ENCODE results near the gene KRT36. TPM values are rescaled to one million over a fixed set of nuclear protein-coding genes. Genes with fewer than 3 reads are reported as not detected.

KRT36 gene
- total RNA-seq, 1 experiment from 2014 or later, result not detected

DNA sequence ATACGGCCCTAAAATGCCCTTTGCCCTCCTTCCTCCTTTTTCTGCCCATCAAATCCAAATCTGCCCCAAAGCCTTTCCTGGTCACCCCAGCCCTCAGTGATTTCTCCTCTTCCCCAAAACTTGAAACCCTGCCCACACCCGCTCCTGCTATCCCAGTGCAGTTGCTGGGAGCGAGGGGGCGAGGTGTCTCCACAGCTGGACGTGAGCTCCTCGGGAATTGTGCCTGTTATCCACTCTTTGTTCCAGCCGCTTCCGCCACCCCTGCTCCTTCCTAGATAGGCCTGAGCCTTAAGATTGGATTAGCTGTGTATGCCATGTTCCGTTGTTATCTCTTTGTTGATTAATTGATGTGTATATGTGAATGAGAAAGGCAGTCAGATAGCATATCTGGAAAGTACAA is 6.2 kb downstream of the KRT36 start:
- POLR2A ChIA-PET, result no interaction called here
- BruUV-seq (replicated peaks), result no TSS peak
- CTCF ChIA-PET, result interaction anchor here (1.5 kb wide), 1 partner anchor 183 kb away, joined by 4 read pairs; no protein-coding TSS in a partner anchor
- Mint-ChIP-seq H3K27me3 (ENCODE audit: insufficient read depth, unreplicated experiment) (no peaks in the 10 kb centered on the region), H3K4me1 (ENCODE audit: low read depth, unreplicated experiment) (peaks cover 11% of the 10 kb centered on the region), H3K36me3 (ENCODE audit: insufficient read depth, unreplicated experiment) (no peaks in the 10 kb centered on the region), H3K4me3 (ENCODE audit: unreplicated experiment) (no peak overlapping the region), H3K27ac (ENCODE audit: unreplicated experiment) (no peak overlapping the region), H3K9me3 (ENCODE audit: unreplicated experiment) (no peaks in the 10 kb centered on the region)
- Histone ChIP-seq H3K9me3 (no peaks in the 10 kb centered on the region), H3K27me3 (replicated peaks; ENCODE audit: control insufficient read depth, insufficient read depth, low read length) (no peaks in the 10 kb centered on the region), H3K4me3 (ENCODE audit: low read depth, low read length) (no peak overlapping the region), H3K36me3 (ENCODE audit: control insufficient read depth, insufficient read depth, low read length) (no peaks in the 10 kb centered on the region), H3K4me1 (peaks cover 16% of the 10 kb centered on the region)
- no peak for DNase-seq
- intact Hi-C loops (cut with micrococcal nuclease; ENCODE audit: unreplicated experiment), result loop anchor here (5.0 kb wide), 1 partner anchor 66 kb away; no protein-coding TSS in a partner anchor
- TF ChIP-seq, protein P1, sequence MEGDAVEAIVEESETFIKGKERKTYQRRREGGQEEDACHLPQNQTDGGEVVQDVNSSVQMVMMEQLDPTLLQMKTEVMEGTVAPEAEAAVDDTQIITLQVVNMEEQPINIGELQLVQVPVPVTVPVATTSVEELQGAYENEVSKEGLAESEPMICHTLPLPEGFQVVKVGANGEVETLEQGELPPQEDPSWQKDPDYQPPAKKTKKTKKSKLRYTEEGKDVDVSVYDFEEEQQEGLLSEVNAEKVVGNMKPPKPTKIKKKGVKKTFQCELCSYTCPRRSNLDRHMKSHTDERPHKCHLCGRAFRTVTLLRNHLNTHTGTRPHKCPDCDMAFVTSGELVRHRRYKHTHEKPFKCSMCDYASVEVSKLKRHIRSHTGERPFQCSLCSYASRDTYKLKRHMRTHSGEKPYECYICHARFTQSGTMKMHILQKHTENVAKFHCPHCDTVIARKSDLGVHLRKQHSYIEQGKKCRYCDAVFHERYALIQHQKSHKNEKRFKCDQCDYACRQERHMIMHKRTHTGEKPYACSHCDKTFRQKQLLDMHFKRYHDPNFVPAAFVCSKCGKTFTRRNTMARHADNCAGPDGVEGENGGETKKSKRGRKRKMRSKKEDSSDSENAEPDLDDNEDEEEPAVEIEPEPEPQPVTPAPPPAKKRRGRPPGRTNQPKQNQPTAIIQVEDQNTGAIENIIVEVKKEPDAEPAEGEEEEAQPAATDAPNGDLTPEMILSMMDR (IDR thresholded peaks at IDR 0.05; ENCODE audit: insufficient read depth in 1 of 2, low read depth in 1 of 2, low read length in 1 of 2, severe bottlenecking in 1 of 2, unreplicated experiment in 1 of 2), result no peak

DNA sequence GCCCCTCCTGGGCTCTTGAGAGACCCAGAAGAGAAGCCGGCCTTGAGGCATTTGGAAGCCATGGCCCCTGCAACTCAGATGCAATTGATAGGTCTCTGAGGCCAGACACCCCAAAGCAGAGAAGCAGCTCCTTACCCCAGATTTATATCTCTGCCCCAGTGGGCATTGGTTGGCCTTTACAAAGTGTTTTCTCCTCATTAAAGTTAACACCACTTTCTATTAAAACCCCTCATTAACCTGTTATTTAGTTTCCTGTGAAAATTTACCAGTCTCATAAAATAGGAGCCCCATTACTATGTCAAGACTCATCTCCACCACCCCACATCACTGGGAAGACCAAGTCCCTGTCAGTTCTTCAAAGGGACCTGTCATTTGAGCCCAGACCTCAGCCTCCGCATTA is 8.7 kb downstream of the KRT36 start, which contains the start of gene KRT35:
TSS of gene KRT35 (minus strand) at position 116 of the 400 bp plus-strand sequence. CDS start at position 62, 54 bp downstream.
- no peak within 1 kb of the TSS for H3K27ac Mint-ChIP-seq (ENCODE audit: unreplicated experiment)
- no peaks in the 10 kb centered on the region for H3K36me3 ChIP-seq (ENCODE audit: control insufficient read depth, insufficient read depth, low read length)
- H3K27me3 ChIP-seq (replicated peaks; ENCODE audit: control insufficient read depth, insufficient read depth, low read length), result no peaks in the 10 kb centered on the region
- H3K9me3 Mint-ChIP-seq (ENCODE audit: unreplicated experiment), result no peaks in the 10 kb centered on the region
- peaks cover 11% of the 10 kb centered on the region for H3K4me1 Mint-ChIP-seq (ENCODE audit: low read depth, unreplicated experiment)
- H3K36me3 Mint-ChIP-seq (ENCODE audit: insufficient read depth, unreplicated experiment), result no peaks in the 10 kb centered on the region
- intact Hi-C loops (cut with micrococcal nuclease; ENCODE audit: unreplicated experiment), result loop anchor here (5.0 kb wide), 1 partner anchor 64 kb away; no protein-coding TSS in a partner anchor
- BruUV-seq (replicated peaks), result no TSS peak
- TF ChIP-seq, protein P1 (IDR thresholded peaks at IDR 0.05; ENCODE audit: insufficient read depth in 1 of 2, low read depth in 1 of 2, low read length in 1 of 2, severe bottlenecking in 1 of 2, unreplicated experiment in 1 of 2), result no peak
- no peak within 1 kb of the TSS for H3K4me3 Mint-ChIP-seq (ENCODE audit: unreplicated experiment)
- POLR2A ChIA-PET, result no interaction called here
- H3K4me3 ChIP-seq (ENCODE audit: low read depth, low read length), result no peak within 1 kb of the TSS
- H3K27me3 Mint-ChIP-seq (ENCODE audit: insufficient read depth, unreplicated experiment), result no peaks in the 10 kb centered on the region
- CTCF ChIA-PET, result interaction anchor here (0.7 kb wide), 1 partner anchor 579 kb away, joined by 3 read pairs; no protein-coding TSS in a partner anchor
- no peaks in the 10 kb centered on the region for H3K9me3 ChIP-seq
- peaks cover 16% of the 10 kb centered on the region for H3K4me1 ChIP-seq
- DNase-seq, result no peak

DNA sequence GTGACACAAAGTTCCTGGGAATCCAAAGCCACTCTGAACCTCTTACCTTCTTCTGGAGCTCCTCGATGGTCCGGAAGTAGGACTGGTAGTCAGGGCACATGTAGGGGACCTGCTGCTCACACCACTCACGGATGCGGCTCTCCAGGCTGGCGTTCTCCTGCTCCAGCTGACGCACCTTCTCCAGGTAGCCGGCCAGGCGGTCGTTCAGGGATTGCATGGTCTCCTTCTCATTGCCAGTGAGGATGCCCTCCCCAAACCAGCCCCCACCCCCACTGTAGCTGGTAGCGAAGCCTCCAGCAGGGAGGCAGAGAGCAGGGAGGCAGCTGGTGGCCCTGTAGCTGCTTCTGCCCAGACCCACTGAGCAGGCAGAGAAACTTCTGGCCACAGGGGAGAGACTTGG is 9.1 kb downstream of the KRT36 start:
- intact Hi-C loops (cut with micrococcal nuclease; ENCODE audit: unreplicated experiment), result loop anchor here (5.0 kb wide), 1 partner anchor 63 kb away; no protein-coding TSS in a partner anchor
- no peak overlapping the region for H3K27ac Mint-ChIP-seq (ENCODE audit: unreplicated experiment)

More for the DNA sequence above, 9.1 kb downstream of the KRT36 start:
- DNase-seq, result no peak
- Mint-ChIP-seq H3K4me3 (ENCODE audit: unreplicated experiment) (no peak overlapping the region), H3K27me3 (ENCODE audit: insufficient read depth, unreplicated experiment) (no peaks in the 10 kb centered on the region), H3K9me3 (ENCODE audit: unreplicated experiment) (no peaks in the 10 kb centered on the region), H3K36me3 (ENCODE audit: insufficient read depth, unreplicated experiment) (no peaks in the 10 kb centered on the region), H3K4me1 (ENCODE audit: low read depth, unreplicated experiment) (peaks cover 11% of the 10 kb centered on the region)
- TF ChIP-seq, protein P1 (IDR thresholded peaks at IDR 0.05; ENCODE audit: insufficient read depth in 1 of 2, low read depth in 1 of 2, low read length in 1 of 2, severe bottlenecking in 1 of 2, unreplicated experiment in 1 of 2), result no peak
- ChIA-PET POLR2A (no interaction called here), CTCF (interaction anchor here (0.7 to 1.8 kb wide), 2 partner anchors 63 to 578 kb away, joined by 3 to 4 read pairs; no protein-coding TSS in a partner anchor)
- Histone ChIP-seq H3K4me1 (peaks cover 16% of the 10 kb centered on the region), H3K36me3 (ENCODE audit: control insufficient read depth, insufficient read depth, low read length) (no peaks in the 10 kb centered on the region), H3K9me3 (no peaks in the 10 kb centered on the region), H3K4me3 (ENCODE audit: low read depth, low read length) (no peak overlapping the region), H3K27me3 (replicated peaks; ENCODE audit: control insufficient read depth, insufficient read depth, low read length) (no peaks in the 10 kb centered on the region)
- no TSS peak for BruUV-seq (replicated peaks)

Data from Caco-2 (cell line).